ENCODE measurements around the gene PIGS.

PIGS gene

GRCh38 chr17:28505986-28506665 is 65.2 kb downstream of the PIGS start, which contains the start of gene FOXN1:
Gene FOXN1 (plus strand): TSS chr17:28506348. CDS start chr17:28523970, 17,622 bp downstream.
- no peak for DNase-seq

- DNase-seq, result no peak
Observed at GRCh38 chr17:28503420-28503819, 67.9 kb downstream of the PIGS start.

Data from activated CD4-positive, CD25-positive, alpha-beta regulatory T cell (primary cell).